ENCODE results near the gene LMNTD2.

LMNTD2 gene

DNA sequence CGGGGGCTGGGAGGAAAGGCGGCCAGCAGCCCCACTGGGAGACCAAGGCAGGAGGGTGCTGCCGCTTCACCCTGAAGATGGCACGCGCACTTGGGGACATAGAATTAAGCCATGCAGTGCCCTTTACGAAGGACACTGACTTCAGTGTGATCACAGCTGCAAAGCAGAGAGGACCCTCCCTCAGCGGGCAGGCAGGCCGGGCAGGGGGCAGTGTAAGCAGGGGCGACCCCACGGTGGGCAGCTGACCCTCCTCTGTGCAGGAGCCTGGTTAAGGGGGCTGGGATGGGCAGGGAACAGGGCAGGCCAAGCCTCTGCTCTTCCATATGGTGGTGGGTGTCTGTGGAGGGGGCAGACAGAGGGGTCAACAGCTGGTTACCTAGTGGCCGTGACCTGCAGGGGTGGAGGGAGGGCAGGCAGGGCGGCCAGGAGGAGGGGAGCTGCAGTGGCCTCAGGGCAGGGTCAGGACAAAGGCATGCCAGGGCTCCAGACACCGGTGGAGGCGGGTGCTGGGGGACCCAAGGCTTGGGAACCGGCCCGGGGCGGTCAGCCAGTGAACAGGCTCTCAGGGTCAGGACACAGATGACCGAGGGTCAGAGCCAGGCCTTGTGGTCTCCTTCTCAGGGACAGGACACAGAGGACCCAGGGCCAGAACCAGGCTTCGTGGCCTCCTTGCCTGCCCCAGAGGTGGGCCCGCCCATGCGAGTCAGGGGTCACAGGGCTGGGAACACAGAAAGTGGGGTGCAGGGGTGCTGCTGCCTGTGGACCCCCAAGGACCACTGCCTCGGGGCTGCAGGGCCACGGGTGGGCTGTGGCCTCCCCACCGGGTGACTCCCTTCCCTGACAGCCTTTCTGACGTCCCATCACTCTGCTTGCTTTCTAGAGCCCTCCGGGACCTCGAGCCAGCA lies 7.2 kb downstream of the LMNTD2 start:
- DNase-seq (ENCODE audit: low read depth), result no peak

GRCh38 chr11:551596-551995 lies 8.9 kb downstream of the LMNTD2 start:
- DNase-seq (ENCODE audit: low read depth), result no peak

GRCh38 chr11:551131-551530 lies 9.4 kb downstream of the LMNTD2 start:
- no peak for DNase-seq (ENCODE audit: low read depth)

DNA sequence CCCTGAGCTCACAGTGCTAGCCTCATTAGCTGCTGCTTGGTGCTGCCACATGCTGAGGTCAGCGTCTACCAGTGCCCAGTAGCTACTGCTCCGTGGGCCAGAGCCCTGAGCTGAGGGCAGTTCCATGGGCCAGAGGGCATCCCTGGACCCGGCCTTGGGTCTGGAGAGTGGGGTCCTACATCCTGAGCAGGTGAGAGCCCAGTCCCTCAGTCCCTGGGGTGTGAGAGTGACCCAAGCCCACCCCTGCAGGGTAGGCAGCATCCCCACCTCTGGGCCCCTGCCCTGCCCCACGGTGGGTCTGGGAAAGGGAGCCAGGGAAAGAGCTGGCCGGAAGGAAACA lies 9.8 kb downstream of the LMNTD2 start:
- DNase-seq (ENCODE audit: low read depth), result no peak

GRCh38 chr11:550021-550745 lies 10.4 kb downstream of the LMNTD2 start:
- no peak for DNase-seq (ENCODE audit: low read depth)

- no peak for DNase-seq (ENCODE audit: low read depth)
Measured at GRCh38 chr11:548700-549603, 11.6 kb downstream of the LMNTD2 start.

DNA sequence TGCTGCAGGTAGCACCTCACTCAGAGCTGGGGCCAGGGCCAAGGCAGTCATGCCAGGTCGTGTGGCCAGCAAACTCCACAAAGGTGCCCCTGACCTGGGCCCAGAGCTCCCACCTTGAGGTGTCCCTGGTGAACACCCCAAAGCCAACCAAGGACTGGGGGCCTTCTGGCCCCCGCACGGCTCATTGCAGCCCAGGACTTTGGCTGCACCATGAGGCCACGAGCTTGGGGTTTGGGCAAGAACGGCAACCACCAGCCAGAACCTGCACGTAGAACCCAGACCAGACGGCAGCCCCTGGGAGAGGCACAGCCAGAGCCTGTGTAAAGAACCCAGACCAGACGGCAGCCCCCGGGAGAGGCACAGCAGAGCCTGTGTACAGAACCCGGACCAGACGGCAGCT lies 15.4 kb downstream of the LMNTD2 start:
- no peak for DNase-seq (ENCODE audit: low read depth)

GRCh38 chr11:544817-545166 lies 15.7 kb downstream of the LMNTD2 start:
- no peak for DNase-seq (ENCODE audit: low read depth)

DNA sequence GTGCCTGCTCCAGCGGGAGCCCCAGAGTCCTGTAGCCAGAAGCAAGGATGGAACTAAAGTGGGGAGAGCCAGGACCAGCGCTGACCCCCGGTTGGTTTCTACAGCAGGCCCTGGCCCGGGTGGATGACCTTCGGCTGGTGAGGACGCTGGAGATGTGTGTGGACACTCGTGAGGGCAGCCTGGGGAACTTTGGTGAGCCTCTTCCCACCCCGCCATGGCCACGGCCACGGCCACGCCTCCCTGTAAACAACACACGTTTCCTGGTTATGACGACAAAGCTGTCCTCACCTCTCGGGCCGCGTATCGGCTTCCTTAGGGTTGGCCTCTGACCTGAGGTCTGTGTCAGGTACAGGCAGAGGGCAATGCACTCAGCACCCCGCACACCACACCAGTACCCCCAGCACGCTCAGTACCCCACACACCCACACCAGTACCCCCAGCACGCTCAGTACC lies 19.1 kb downstream of the LMNTD2 start:
- no peak for DNase-seq (ENCODE audit: low read depth)

GRCh38 chr11:540583-541432 lies 19.7 kb downstream of the LMNTD2 start:
- DNase-seq (ENCODE audit: low read depth), result no peak

DNA sequence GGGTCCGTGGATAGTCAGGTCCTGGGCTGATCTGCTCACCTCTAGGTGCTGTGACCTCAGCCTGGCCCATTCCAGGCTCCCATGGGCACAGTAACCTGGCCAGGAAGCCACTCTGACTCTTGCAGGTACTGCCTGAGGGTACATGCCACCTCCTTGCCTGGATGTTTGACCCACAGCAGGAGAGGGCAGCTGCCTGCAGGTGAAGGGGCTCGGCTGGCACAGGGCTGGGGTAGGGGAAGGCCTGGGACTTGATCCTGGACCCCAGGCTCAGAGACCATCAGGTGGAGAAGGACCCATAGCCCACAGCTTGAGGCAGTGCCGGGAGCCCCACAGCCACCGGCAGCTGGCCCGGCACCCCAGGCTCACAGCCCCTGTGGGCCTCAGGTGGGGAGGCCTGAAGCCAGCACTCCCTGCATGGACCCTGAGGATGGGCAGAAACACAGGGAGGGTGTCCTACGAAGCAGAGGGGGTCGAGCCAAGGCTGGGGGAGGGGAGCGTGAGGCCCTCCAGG lies 20.5 kb downstream of the LMNTD2 start:
- no peak for DNase-seq (ENCODE audit: low read depth)

DNA sequence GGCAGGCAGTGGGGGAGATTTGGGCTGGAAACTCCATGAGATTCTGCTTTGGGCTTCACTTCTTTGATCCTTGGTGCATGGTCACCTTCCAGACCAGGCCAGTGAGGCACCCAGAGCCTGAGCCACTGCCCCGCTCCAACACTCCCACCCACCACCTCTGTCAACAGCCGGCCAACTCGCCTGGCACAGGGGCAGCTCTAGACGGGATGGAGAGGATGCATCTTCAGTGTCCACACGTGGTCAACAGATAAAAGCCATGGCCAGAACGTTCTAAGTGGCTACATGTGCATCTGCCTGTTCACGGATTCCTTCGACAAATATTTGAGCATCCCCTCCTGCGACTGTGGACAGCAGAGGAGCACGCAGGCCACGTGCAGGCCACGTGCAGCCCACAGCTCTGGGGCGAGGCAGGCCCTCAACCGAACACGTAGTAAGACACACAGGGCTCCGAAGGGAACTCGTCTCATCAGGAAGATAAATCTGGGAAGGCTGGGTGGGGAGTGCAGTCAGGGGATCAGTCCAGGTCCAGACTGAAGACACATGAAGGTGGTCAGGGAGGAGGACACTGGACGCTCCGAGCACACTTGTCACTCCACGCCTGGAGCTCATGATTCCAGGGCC lies 22.0 kb downstream of the LMNTD2 start:
- DNase-seq (ENCODE audit: low read depth), result no peak

DNA sequence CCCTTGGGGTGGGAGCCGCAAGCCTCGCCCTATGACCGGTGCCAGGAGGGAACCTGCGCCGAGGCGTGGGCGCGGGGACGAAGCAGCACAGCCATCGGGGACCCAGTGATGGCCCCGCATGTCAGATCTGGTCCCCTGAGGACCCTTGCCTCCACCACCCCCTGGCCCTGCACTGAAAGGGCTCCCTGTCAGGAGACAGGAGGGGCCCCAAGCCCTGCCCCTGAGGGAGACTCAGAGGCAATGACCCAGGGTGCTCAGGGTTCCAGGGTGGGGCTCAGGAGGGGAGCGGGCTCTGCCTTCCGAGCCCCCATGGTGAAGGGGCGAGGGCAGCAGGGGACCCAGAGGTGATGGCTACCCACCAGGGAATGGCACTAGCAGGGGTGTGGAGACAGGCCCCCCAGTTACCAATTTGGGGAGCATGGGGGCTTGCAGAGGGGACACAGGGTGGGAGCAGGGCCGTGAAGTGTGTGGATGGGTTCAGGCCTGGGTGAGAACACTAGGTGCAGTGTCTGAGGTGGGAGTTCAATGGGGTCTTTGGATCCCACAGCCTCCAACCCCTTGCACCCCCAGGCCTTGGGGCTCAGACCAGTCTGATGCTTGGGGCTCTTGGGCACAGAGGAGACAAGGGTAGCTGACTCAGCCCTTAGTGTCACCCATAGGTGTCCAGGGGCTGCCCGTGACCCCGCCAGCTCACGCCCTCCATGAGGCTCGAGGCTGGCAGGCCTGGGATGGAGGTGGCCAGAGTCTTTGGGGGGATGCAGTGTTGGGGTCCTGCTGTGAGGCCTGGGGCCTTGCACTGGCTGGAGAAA lies 22.7 kb downstream of the LMNTD2 start:
- no peak for DNase-seq (ENCODE audit: low read depth)

DNA sequence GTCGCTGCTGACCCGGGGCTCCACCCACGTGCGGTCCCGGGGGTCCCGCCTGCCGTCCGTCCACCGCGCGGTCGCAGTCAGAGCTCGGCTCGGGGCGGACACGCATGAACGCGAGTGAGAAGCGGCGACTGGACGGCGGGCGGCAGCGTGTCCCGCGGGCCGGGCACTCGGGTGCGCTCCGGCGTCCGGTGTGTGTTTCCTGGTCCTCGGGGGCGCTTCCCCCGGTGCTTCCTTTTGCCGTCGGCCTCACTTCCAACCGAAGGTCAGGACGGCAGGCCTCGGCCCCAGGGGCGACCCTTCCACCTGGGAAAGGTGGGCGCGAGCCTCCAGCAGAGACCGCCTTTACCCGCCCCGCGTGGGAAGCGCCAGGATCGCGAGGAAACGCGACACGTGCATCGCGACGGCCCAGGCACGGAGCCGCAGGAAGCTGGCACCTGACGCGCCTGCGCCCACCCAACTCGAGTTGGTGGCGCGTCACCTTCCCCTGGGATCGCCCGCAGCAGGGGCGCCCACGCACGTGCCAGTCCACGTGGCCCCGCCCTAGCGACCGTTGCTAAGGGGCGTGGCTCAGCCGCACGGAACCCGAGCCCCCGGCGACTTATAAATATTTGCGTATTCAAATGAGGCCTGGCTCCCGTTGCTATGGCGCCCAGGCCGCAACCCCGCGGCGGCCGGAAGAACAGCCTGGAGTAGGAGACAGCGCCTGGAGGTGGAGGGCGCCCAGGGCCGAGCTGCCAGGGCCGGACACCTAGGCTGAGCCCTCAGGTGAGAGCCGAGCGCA lies 23.5 kb downstream of the LMNTD2 start, which contains the start of gene LRRC56:
Gene LRRC56 (plus strand): TSS at position 687 of the 781 bp plus-strand sequence. CDS start 3,158 bp downstream, outside the sequence.
- DNase-seq (ENCODE audit: low read depth), result no peak

DNA sequence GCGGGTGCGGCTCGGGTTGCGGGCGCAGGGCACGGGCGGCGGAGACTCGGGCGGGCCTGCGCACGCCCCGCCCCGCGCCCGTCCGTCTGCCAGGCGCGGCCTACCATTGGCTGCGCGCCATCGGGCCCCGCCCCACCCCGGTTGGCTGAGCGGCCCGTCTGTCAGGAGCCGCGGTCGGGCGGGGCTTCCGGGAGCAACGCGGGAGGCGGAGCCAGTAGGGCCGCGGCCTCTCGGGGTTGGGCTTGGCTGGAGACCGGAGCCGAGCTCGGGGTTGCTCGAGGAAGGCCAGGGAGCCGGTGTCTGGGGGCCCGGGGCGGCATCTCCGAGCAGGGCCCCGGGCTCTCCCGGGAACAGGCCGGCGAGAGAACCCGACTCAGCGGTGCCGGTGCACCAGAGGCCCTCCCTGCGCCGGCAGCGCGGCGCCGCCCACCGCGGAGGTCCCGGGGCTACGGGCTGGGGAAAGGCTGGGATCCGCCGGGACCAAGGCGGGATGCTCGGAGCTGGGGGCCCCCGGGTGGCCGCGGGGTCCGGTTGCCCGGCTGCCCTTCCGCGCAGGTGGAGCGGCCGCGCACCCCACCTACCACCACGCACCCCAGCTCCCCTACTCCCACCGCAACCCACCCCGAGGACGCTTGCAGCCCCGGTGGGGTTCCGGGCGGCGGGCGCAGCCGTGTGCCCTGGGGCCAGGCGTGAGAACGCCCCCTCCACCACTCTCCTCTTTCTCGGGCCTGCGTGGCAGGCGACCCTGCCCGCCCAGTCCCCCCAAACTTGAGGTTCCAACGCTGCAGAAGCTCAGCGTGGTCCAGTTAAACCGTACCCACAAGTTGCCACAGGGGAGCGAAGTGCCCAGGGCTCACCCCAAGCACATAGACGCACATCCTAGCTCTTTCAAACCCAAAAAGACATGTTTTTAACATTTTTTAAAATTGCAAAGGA lies 24.8 kb downstream of the LMNTD2 start, which contains the start of gene HRAS:
Gene HRAS (minus strand): TSS at position 58 of the 936 bp plus-strand sequence.
- DNase-seq (ENCODE audit: low read depth), result peak; percentile 63

DNA sequence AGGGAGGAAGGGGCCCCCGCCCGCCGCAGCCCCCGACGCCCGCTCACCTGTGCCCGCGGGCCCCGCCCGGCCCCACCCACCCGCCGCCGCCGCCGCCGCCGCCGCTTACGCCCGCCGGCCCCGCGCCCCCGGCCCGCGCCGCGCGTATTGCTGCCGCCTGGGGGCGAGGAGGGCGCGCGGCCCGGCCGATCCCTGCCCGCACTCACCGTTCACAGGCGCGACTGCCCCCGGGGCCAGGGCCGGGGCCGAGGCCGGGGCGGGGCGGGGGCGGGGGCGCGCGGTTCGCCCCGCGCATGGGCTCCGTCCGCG lies 25.4 kb downstream of the LMNTD2 start:
- no peak for DNase-seq (ENCODE audit: low read depth)

DNA sequence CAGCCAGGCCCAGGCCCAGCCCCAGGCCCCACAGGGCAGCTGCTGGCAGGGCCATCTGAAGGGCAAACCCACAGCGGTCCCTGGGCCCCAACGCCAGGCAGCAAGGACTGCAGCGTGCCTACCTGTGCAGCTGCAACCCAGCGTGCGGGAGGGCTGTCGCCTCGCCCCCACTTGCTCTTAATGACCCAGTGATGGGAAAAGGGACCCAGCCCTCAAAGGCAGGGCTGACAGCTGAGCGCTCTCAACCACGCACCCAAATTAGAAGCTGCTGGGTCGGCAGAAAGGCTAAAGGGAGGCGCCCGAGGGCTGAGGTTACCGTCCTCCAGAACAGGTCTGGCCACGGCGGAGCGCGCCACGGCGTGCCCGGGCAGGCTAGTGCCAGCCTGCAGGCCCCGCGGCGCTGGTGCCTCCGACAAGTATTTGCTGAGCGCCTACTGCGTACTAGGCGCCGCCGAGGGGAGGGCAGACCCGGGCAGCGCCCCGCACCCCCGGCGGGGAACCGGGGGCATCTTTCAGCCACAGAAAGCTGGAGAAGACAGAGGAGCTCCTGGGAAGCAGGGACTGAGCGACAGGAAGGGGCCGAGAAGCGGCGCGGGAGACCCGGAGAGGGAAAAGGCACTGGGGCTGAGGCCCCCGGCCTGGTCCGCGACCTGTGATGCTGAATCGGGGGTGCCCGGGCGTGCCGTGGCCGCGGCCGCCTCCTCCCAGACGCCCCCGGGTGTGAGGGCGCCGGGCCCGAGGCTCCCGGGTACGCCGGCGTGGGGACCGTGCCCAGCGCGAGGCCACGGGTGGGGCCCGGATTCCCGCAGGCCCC lies 25.9 kb downstream of the LMNTD2 start:
- DNase-seq (ENCODE audit: low read depth), result no peak
